GM18498 (cell line): Measurements from ENCODE around the gene TTYH2.

Experiments
- ATAC-seq: cut with Tn5 transposase; IDR thresholded peaks from one replicate; pipeline ENCODE4 v1.9.1; 2021; ENCODE audit warnings: mild to moderate bottlenecking, moderate library complexity; ENCODE audit not compliant: unreplicated experiment

TTYH2 gene

GRCh38 chr17:74213861-74214391 is 555 bp downstream of the TTYH2 start:
- no peak for ATAC-seq

- no peak for ATAC-seq
These were observed 1.3 kb downstream of the TTYH2 start for GRCh38 chr17:74214484-74215341.

GRCh38 chr17:74215342-74215727 is 2.0 kb downstream of the TTYH2 start:
- no peak for ATAC-seq

DNA sequence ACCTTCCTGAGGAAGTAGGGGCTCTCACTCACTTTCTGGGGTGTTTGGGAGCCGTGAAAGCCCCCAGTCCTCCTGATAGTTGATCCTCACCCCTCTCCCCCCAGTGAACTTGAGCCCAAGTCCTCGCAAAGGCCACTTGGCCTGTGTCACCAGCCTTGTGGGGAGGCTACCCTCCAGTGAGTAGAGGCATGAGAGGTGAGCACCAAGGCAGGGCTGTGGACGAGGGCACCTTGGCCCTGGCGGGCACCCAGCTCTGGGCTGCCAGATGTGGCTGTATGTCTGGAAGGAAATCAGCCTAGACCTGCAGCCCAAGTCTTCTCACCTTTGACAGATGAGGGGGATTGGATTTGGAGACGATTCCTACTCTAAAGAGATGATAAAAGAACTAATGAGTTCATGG is 3.1 kb downstream of the TTYH2 start:
- ATAC-seq = no peak

GRCh38 chr17:74217037-74217730 is 3.8 kb downstream of the TTYH2 start:
- ATAC-seq = no peak

DNA sequence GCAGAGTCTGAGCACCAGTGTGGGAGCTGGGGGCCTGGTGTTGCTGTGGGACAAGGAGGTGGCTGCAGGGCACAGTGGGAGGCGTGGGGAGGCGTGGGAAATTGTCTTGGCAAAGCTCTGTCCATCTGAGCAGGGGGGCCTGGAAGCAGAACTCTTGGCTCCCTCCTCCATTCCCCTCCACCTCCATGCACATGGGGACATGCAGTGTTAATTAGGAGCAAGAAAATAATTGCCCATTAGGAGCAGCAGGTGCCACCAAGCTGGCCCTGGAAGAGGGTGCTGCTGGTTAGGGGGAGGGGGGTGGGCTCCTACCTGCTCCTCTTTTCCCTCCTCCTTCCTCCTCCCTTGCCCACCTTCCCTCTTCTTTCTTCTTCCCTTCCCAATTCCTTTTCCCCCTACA is 4.5 kb downstream of the TTYH2 start:
- no peak for ATAC-seq

DNA sequence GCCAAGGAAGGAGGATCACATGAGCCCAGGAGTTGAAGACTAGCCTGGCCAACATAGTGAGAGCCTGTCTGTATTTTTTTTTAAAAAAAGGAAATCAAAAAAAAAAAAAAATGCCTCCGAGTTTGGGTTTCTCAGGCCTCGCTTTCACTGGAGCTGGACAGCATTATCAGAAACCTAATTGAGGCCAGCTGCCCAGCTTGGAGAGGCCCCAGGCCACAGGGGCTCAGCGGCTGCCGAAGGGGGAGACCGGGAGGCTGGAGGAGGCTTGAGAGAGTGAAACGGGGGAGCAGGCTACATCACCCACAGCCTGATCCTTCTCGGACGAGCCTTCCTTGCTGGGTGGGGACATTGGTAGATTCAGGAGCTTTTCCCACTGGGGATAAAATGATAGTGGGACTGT is 5.1 kb downstream of the TTYH2 start:
- ATAC-seq = no peak

DNA sequence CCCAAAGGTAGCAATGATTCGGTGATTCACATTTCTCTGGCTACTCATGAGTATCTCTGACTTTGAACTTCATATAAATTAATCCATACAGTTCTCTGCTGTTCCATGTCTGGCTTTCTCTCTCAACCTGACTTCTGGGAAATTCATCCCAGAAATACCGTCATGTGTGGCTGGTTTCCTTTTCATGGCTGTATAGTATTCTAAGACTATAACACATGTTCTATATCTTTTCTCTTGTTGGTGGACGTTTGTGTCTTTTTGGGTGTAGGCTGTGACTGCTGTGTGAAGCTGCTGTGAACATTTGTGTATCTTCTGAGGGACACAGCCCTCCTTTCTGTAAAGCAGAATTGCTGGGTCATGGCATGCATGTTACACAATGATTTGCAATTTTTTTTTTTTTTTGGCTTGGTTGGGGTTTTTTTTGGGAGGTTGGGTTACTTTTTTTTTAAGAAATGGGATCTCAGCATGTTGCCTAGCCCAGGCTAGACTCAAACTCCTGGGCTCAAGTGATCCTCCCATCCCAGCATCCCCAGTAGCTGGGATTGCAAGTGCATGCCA is 6.3 kb downstream of the TTYH2 start:
- no peak for ATAC-seq

DNA sequence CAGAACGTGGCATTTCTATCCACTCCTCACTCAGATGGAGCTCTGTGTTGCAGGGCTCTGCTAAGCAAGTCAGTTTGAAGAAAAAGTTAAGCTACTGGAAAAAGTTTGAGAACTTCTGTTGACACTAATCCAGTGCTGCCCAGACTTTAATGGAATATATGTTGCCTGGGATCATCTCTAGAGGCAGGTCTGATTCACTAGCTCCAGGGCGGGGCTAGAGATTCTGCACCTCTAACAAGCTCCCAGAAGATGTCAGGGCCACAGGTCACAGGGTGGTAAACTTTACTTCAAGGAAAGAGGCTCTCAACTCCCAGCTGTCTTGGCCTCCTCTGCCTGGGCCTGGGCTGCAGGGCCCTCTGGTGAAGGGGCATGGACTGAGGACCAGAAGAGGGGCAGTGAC is 6.8 kb downstream of the TTYH2 start:
- ATAC-seq = no peak

DNA sequence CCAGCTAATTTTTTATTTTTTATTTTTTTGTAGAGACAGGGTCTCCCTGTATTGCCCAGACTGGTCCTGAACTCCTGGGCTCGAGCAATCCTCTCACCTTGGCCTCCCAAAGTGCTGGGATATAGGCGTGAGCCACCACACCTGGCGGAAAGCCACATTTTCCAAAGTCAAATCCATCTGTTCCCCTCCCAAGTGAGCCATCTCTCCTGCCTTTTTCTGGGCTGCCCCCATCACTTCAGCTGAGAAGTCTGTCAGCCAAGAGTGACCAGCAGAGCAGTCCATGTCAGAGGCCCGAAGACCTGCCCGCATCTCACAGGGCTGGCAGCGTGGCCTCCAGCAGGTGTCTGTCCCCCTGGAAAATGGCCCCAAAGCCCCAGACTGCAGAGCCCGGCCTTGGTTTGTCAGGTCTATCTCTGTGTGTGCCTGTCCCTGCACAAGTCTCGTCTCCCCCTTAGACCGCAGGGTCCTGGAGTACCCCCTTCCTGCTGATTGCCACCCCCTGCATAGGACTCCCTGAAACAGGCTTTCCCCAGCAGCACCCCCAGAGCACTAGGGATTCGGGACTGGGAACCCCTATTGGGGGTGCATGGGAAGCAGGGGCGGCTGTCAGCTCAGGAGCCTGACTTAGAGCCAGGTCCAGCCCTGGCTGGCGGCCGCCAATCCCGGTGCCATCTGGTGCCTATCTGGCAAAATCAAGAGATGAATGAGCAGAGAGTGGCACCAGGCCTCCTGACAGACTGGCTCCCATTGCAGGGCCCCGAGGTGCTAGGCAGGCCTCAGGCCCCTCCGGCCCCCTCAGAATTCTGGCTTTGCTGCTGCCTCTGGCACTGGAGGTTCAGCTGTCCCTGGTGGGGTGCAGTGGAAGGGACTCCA is 7.8 kb downstream of the TTYH2 start:
- ATAC-seq = no peak

DNA sequence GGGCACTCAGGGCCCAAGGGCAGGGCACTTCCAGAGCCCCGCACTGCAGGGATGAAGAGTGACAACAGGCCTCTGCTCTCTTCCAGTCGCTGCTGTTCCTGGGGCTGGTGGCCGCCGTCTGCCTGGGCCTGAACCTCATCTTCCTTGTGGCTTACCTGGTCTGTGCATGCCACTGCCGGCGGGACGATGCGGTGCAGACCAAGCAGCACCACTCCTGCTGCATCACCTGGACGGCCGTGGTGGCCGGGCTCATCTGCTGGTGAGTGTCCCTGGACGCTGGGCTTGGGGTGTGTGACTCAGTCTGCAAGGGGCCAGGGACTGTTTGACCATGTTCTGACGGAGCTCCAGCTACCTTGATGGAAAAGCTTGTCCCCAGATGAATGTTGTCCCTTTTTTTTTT is 9.0 kb downstream of the TTYH2 start:
- no peak for ATAC-seq

- no peak for ATAC-seq
These were observed 10.5 kb downstream of the TTYH2 start for GRCh38 chr17:74223901-74224300.

GRCh38 chr17:74224959-74225725 is 11.8 kb downstream of the TTYH2 start:
- no peak for ATAC-seq

DNA sequence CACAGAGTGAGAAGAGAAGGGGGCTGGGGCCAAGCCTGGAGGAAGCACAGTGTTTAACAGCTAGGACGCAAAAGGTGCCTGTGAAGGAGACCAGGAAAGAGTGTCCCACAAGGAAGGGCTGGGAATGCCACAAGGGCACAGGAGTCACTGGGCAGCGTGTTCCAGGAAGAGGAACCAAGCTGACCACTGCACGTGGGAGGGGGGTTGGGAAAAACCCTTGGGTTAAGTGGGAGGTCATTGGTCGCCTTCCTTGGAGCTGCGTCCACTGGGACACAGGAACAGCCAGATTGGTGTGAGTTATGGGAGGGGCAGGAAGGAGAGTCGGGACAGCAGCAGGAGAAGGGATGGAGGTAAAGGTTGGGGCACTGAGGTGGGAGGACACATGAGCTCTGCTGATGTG is 12.9 kb downstream of the TTYH2 start:
- ATAC-seq = no peak

DNA sequence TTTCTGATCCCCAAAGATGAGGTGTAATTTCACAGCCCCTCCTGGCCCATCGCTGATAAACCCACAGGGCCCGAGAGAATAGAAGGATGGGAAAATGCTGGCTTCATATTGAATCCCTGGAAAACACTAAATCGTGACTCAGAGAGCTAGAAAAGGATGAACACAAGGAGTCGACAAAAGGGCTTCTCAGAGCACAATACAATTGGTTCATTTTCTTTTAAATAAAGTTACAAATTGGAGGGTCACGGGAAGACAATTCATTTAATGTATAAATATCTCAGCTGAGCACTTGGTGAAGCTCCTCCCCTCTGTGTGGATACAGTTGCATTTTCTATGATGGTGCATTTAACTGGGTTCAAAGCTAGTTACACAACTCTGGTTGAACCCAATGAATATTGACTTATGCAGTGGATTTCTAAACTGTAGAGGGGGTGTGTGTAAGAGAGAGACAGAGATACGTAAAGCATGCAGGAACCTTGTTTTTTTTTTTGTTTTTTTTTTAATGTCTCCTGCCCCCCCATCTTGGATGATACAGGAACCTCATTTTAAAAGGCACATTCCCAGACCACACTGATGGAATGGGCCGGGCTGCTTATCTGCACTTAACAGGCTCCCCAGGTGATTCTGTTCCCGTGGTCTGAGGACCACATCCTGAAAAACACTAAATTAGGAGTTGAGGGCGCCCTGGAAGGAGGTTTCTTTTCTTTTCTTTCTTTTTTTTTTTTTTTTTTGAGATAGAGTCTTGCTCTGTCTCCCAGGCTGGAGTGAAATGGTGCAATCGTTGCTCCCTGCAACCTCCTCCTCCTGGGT is 14.1 kb downstream of the TTYH2 start:
- no peak for ATAC-seq

GRCh38 chr17:74228306-74228978 is 15.1 kb downstream of the TTYH2 start:
- ATAC-seq = no peak

- no peak for ATAC-seq
These were observed 17.5 kb downstream of the TTYH2 start for GRCh38 chr17:74230896-74231295.
